Esophagus squamous epithelium (tissue), 5 donors: ENCODE results near the gene LRIT3. TPM values are rescaled to one million over a fixed set of nuclear protein-coding genes. Genes with fewer than 3 reads are reported as not detected.

Experiments
- DNase-seq: peaks from one replicate; lab custom pipeline; 2025; lab: John Stamatoyannopoulos, UW
- H3K27ac ChIP-seq, 4 donors: fragments of 200-600 bp; sonication (generic); one replicate each; pipeline ENCODE4 v1.5.1; 2016 to 2019; ENCODE audit warnings: mild to moderate bottlenecking in 1 of 4
- H3K27me3 ChIP-seq, 4 donors: fragments of 200-600 bp; sonication (generic); 1 replicate in 3 of 4; 2 replicates in 1 of 4; pipeline versions ENCODE4 v1.5.1 to v1.6.0; 2017 to 2021; ENCODE audit warnings: antibody characterized with exemption in 1 of 4
- H3K36me3 ChIP-seq, 3 donors: fragments of 200-600 bp; sonication (generic); one replicate each; pipeline ENCODE4 v1.5.1; 2016 to 2019
- H3K4me1 ChIP-seq, 3 donors: fragments of 200-600 bp; sonication (generic); one replicate each; pipeline ENCODE4 v1.5.1; 2017 to 2019
- H3K4me3 ChIP-seq, 4 donors: fragments of 200-600 bp; sonication (generic); 1 replicate in 3 of 4; 2 replicates in 1 of 4; pipeline ENCODE4 v1.5.1; 2016 to 2019; ENCODE audit warnings: mild to moderate bottlenecking in 2 of 4, moderate library complexity in 1 of 4
- H3K9me3 ChIP-seq, 3 donors: fragments of 200-600 bp; sonication (generic); one replicate each; pipeline ENCODE4 v1.5.1; 2016 to 2019
- POLR2A ChIP-seq, 4 donors: fragments of 450-650 bp; IDR thresholded peaks; one replicate each; pipeline ENCODE4 v1.6.1; 2017; ENCODE audit warnings: antibody characterized with exemption in 4 of 4, mild to moderate bottlenecking in 4 of 4, moderate library complexity in 3 of 4
- WGBS, 2 donors: methylation state at CpG; one replicate each; pipeline ENCODE4 v1.1.5; 2018; 5-methylcytosine and 5-hydroxymethylcytosine counted together
- intact Hi-C: fragments of 100-400 bp; cut with DNase I; formaldehyde crosslinking; loops from one replicate; pipeline ENCODE4 v1.15.0; 2022
- total RNA-seq, 4 donors: library from RNA; depleted of rRNA; stranded (reverse); fragments of >200 nt; gene quantifications; one replicate each; pipeline ENCODE4 v1.1.0, GENCODE V29; 2016
- TF ChIP-seq, protein P1 (sequence below), 6 experiments: fragments of 450-650 bp in 4 of 6; fragments of 200-600 bp in 2 of 6; sonication (generic) in 2 of 6; IDR thresholded peaks; one replicate each; pipeline ENCODE4 v1.5.1; 2016 to 2019; ENCODE audit warnings: antibody characterized with exemption in 6 of 6, mild to moderate bottlenecking in 4 of 6, moderate library complexity in 4 of 6
- donor health status: DM: yes; HTN: yes; CAD: no.

Gene LRIT3
- total RNA-seq, 4 donors from 2014 or later = 0.15 to 0.38 TPM; not detected in 2

DNA sequence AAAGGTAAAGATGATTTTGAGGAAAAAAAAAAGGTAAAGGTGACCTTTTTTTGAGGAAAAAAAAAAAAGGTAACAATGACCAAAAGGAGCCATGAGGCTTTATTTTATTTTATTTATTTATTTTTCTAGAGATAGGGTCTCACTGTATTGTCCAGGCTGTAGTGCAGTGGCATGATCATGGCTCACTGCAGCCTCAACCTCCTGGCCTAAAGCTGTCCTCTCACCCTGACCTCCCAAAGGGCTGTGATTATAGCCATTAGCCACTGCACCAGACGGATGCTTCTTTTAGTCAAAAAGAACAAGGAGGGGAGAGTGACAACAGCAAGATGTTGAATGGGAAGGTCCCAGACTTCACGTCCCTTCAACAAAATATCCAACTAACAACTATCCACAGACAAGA lies 30.4 kb downstream of the LRIT3 start:
- H3K36me3 ChIP-seq = no peaks in the 10 kb centered on the region
- no peaks in the 10 kb centered on the region for H3K27me3 ChIP-seq
- H3K27ac ChIP-seq = no peak overlapping the region
- TF ChIP-seq POLR2A (IDR thresholded peaks at IDR 0.05) = no peak
- TF ChIP-seq, protein P1, sequence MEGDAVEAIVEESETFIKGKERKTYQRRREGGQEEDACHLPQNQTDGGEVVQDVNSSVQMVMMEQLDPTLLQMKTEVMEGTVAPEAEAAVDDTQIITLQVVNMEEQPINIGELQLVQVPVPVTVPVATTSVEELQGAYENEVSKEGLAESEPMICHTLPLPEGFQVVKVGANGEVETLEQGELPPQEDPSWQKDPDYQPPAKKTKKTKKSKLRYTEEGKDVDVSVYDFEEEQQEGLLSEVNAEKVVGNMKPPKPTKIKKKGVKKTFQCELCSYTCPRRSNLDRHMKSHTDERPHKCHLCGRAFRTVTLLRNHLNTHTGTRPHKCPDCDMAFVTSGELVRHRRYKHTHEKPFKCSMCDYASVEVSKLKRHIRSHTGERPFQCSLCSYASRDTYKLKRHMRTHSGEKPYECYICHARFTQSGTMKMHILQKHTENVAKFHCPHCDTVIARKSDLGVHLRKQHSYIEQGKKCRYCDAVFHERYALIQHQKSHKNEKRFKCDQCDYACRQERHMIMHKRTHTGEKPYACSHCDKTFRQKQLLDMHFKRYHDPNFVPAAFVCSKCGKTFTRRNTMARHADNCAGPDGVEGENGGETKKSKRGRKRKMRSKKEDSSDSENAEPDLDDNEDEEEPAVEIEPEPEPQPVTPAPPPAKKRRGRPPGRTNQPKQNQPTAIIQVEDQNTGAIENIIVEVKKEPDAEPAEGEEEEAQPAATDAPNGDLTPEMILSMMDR (IDR thresholded peaks at IDR 0.05) = no peak
- no peaks in the 10 kb centered on the region for H3K9me3 ChIP-seq
- DNase-seq = no peak
- H3K4me1 ChIP-seq = peaks cover 0 to 11% (median 0%) of the 10 kb centered on the region in 3 donors
- no peak overlapping the region for H3K4me3 ChIP-seq
- 67 to 80% methylated on average over 2 of the region's 2 CpGs for WGBS, 2 donors
- intact Hi-C loops = no loop called here

DNA sequence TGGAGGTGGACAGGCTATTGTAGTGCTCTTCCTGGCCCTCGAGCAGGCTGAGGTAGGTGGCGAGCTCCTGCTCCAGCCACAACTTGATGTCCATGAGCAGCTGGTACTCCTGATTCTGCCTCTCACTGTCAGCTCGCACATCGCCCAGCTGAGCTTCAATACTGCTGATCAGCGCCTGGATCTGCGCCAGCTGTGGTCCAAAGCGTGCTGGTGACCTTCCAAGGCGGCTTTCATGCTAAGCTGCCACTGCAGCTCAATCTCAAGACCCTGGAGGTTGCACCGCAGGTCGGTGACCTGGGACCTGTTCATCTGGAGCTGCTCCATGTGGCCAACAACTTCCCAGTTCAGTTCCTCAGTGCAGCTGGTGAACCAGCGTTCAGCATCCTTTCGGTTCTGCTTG lies 31.2 kb downstream of the LRIT3 start:
- Histone ChIP-seq H3K9me3 (no peaks in the 10 kb centered on the region), H3K4me3 (no peak overlapping the region), H3K36me3 (no peaks in the 10 kb centered on the region), H3K27ac (no peak overlapping the region), H3K27me3 (no peaks in the 10 kb centered on the region), H3K4me1 (peaks cover 0 to 6% (median 0%) of the 10 kb centered on the region in 3 donors)
- TF ChIP-seq, protein P1 (IDR thresholded peaks at IDR 0.05) = no peak
- TF ChIP-seq POLR2A (IDR thresholded peaks at IDR 0.05) = no peak
- WGBS, 2 donors = 86 to 100% methylated on average over 3 to 5 of the region's 12 CpGs
- intact Hi-C loops = no loop called here
- no peak for DNase-seq

DNA sequence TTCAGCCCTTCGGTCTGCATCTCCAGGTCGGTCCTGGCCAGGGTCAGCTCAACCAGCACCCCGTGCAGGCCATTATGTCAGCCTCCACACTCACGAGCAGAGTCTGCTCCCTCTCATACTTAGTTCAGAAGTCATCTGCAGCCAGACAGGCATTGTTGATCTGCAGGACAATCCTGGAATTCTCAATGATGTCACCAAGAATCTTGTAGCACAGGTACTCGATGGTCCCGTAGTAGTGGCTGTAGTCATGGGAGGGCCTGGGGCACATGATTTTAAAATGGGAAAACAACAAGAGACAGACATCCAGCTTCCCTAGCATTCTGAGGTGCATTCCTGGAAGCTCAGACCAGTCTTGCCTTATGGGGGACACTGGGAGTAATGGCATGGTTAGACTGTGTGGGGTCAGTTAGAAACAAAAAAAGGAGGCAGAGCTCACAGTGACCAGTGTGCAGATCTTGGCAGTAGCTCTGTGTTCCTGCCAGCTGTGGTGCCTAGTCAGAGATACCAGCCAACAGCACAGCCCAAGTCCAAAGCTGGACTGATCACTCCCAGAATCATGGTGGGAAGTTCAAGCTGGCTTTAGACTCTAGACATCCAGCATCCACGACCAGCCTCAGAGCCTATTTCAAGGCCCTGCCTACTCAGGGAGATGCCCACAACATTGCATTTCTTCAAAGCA lies 31.9 kb downstream of the LRIT3 start:
- intact Hi-C loops = no loop called here
- WGBS, 2 donors = 93 to 100% methylated on average over 2 to 6 of the region's 7 CpGs
- no peaks in the 10 kb centered on the region for H3K27me3 ChIP-seq
- H3K36me3 ChIP-seq = no peaks in the 10 kb centered on the region
- no peaks in the 10 kb centered on the region for H3K9me3 ChIP-seq
- H3K27ac ChIP-seq = no peak overlapping the region
- TF ChIP-seq, protein P1 (IDR thresholded peaks at IDR 0.05) = no peak
- no peak for TF ChIP-seq POLR2A (IDR thresholded peaks at IDR 0.05)
- no peak for DNase-seq
- no peaks in the 10 kb centered on the region for H3K4me1 ChIP-seq
- no peak overlapping the region for H3K4me3 ChIP-seq

DNA sequence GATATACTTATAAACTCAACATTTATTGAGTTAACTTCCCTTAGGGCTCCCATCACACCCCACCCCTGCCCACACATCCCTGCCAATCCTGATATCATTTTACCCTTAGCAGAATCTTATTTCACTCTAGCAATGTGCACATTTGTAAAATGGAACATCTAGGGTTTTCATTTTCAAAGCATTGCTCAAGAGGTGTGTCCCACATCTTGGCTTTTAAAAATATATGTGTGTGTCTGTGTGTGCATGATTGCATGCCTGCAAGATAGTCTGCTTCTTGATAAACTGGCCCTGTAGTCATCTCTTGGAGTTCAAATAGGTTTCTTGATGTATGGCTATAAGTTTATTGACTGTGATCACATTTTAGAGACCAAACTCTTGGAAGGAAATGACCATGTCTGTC lies 38.4 kb downstream of the LRIT3 start:
- no peaks in the 10 kb centered on the region for H3K9me3 ChIP-seq
- H3K4me1 ChIP-seq = no peaks in the 10 kb centered on the region
- DNase-seq = no peak
- no peaks in the 10 kb centered on the region for H3K36me3 ChIP-seq
- no peaks in the 10 kb centered on the region for H3K27me3 ChIP-seq
- intact Hi-C loops = no loop called here
- no peak overlapping the region for H3K27ac ChIP-seq
- no peak for TF ChIP-seq POLR2A (IDR thresholded peaks at IDR 0.05)
- TF ChIP-seq, protein P1 (IDR thresholded peaks at IDR 0.05) = no peak
- no peak overlapping the region for H3K4me3 ChIP-seq

DNA sequence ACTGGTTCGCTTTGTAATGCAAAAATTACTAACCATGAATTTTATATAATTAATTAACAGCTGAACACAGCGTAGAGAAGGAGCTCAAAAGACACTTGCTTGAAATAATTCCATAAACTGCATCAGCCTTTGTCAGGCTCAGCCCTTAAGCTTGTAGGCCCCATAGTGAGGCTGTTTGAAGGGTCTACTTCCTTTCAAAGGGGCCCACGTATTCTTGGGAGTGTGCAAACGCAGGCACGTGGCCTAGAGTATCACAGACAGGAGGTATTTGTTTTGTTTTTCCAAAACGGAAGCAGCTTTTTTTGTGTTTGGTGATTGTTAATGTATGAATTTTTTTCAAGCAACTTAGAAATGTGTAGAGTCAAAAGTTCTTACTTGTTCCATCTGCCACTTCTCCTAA lies 39.2 kb downstream of the LRIT3 start:
- no peak for TF ChIP-seq POLR2A (IDR thresholded peaks at IDR 0.05)
- TF ChIP-seq, protein P1 (IDR thresholded peaks at IDR 0.05) = no peak
- H3K9me3 ChIP-seq = no peaks in the 10 kb centered on the region
- no peaks in the 10 kb centered on the region for H3K4me1 ChIP-seq
- H3K27me3 ChIP-seq = no peaks in the 10 kb centered on the region
- H3K27ac ChIP-seq = no peak overlapping the region
- no peaks in the 10 kb centered on the region for H3K36me3 ChIP-seq
- H3K4me3 ChIP-seq = no peak overlapping the region
- DNase-seq = no peak
- intact Hi-C loops = no loop called here
- WGBS, 2 donors = 36 to 42% methylated on average over 6 of the region's 6 CpGs
